NCI-H2196 (cell line): ENCODE measurements around the gene HSD17B8.
"Not testable (repeated sequence)": the region's sequence is repeated elsewhere in the genome, so short reads cannot be mapped to it uniquely, and the experiment has no call there.

Experiments
- DNase-seq: peaks from one replicate; lab custom pipeline; 2025; ENCODE audit not compliant: unreplicated experiment; lab: John Stamatoyannopoulos, UW

Gene HSD17B8

DNA sequence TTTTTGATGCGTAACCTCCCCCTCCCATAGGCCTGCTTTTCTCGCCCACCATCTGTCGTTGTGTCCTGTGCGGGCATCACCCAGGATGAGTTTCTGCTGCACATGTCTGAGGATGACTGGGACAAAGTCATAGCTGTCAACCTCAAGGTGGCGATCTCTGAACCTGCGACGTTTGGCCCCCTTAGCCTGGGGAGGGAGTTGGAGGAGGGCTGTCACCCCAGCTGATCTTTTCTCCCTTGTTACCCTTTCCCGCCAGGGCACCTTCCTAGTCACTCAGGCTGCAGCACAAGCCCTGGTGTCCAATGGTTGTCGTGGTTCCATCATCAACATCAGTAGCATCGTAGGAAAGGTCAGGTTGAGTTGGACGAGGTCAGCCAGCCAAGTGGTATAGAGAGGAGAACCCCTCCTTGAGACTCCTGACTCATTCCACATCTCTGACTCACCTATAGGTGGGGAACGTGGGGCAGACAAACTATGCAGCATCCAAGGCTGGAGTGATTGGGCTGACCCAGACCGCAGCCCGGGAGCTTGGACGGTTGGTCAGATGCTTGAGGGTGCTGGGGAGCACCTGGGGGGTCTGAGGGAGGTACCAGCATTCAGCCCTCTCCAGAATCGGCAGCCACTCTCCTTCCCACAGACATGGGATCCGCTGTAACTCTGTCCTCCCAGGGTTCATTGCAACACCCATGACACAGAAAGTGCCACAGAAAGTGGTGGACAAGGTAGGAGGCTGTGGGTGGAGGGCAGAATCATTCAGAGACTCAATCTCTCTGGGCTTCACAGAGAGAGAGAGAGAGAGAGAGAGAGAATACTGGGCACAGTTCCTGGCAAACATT lies 954 bp downstream of the HSD17B8 start:
- DNase-seq: peak; percentile 37

DNA sequence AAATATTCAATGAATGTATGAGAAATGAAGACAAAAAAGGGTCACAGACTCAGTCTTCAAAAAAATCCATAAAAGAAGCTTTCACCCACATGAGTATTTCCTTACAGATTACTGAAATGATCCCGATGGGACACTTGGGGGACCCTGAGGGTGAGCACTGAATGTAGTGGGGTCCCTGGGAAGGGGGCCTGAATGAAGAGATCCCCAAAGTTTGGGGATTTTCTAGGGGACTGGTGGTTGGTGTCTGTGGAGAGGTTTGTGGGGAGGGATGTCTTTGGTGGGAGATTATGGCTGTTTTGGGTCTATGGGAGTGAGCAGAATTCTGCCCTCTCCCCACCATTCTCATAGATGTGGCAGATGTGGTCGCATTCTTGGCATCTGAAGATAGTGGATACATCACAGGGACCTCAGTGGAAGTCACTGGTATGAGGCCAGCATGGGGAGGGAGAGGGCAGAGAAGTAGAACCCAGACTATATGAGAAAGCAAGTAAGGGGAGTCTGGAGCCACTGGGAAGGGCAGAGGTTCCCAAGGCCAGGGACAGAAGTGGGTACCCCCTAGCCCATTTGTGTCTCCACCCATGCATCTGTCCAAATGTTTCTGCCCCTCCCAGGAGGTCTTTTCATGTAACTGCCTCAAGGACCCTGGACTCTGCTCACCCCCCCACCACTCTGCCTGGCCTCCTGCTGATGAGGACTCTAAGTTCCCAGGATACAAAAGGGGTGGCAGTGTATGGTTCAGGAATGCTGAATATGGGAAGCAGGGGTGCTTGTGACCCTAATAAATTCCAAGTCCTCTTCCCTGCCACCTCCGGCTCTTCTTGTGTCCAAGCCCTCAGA lies 1.8 kb downstream of the HSD17B8 start:
- no peak for DNase-seq

- DNase-seq: no peak
These were observed 2.6 kb downstream of the HSD17B8 start for GRCh38 chr6:33206864-33207551.

DNA sequence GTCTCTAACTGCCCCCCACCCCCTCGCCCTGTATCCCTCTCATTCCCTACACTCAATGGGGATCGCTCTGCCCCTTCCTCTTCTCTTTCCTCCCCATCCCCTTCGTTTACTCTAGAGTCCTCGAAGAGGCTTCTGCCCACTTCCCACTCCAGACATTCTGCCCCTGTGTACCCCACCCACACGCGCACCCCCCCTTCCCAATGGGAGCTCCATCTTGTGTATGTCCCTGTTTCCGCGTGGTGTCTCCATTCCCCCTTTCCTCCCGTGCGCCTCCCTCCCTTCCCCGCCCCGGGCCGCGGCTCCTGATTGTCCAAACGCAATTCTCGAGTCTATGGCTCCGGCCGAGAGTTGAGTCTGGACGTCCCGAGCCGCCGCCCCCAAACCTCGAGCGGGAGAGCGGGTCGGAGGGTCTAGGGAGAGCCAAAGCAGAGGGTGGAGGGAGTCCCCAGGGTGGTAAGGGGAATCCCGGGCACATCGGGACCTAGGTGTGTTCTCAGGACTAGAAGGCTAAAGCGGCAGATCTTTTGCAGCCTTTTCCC lies 3.2 kb downstream of the HSD17B8 start:
- DNase-seq: no peak

GRCh38 chr6:33208091-33208967 lies 3.9 kb downstream of the HSD17B8 start, which contains the start of gene RING1:
Gene RING1, plus strand, starts transcription at chr6:33208500. Its CDS starts 323 bp downstream, at chr6:33208823.
- peak; percentile 86 for DNase-seq

GRCh38 chr6:33209856-33210255 lies 5.4 kb downstream of the HSD17B8 start:
- DNase-seq: no peak

DNA sequence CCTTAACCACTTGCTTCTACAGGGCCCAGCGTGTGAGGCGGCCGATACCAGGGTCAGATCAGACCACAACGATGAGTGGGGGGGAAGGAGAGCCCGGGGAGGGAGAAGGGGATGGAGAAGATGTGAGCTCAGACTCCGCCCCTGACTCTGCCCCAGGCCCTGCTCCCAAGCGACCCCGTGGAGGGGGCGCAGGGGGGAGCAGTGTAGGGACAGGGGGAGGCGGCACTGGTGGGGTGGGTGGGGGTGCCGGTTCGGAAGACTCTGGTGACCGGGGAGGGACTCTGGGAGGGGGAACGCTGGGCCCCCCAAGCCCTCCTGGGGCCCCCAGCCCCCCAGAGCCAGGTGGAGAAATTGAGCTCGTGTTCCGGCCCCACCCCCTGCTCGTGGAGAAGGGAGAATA lies 6.7 kb downstream of the HSD17B8 start:
- no peak for DNase-seq

DNA sequence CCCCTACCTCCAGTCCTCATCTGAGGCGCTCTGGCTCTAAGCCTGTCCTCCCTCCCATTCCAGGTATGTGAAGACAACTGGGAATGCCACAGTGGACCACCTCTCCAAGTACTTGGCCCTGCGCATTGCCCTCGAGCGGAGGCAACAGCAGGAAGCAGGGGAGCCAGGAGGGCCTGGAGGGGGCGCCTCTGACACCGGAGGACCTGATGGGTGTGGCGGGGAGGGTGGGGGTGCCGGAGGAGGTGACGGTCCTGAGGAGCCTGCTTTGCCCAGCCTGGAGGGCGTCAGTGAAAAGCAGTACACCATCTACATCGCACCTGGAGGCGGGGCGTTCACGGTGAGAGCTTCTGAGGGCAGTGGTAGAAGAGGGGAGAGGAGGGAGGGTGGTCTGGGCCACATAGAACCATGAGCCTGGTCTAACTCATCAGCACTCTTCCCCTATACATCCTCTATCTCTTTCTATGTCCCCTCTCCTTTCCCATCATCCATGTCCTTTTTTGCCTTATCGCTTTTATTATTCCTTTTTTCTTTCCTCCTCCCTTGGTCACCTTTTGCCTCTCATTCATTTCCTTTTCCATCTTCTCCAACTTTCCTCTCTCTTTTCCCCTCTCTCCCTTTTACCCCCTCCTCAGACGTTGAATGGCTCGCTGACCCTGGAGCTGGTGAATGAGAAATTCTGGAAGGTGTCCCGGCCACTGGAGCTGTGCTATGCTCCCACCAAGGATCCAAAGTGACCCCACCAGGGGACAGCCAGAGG lies 7.4 kb downstream of the HSD17B8 start:
- no peak for DNase-seq

DNA sequence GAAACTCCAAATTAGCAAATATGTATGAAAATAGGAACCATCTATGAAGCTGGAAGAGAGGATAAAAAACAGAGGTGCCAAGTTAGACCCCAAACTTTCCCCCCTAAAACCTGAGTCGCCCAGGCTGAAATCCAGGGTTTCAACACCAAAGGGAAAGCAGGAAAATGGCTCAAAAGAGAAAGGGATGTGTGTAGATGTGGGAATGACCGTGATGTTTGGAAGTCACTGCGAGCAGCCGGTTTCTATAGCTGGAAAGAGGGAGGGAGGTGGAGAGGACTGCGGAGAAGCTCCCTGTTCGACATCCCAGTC lies 8.4 kb downstream of the HSD17B8 start:
- no peak for DNase-seq

GRCh38 chr6:33213166-33213988 lies 8.9 kb downstream of the HSD17B8 start:
- no peak for DNase-seq

DNA sequence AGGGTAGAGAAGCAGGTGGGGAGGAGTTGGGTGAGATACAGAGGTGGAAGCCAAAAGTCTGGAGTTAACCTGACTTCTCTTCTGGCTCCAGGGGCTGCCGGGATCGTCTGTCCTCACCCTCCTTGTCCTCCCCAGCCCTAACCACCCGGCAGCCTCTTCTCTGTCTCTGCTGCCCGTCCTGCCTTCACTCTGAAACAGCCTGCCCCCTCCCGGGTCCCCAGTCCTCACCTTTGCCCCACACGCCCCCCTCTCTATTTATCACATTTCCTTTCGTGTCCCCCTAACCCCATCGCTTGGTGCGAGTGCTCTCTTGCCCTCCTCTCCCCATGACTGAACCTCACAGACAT lies 9.5 kb downstream of the HSD17B8 start:
- DNase-seq: no peak

- no peak for DNase-seq
These were observed 11.0 kb downstream of the HSD17B8 start for GRCh38 chr6:33215271-33216116.

GRCh38 chr6:33216117-33216649 lies 11.7 kb downstream of the HSD17B8 start:
- no peak for DNase-seq

DNA sequence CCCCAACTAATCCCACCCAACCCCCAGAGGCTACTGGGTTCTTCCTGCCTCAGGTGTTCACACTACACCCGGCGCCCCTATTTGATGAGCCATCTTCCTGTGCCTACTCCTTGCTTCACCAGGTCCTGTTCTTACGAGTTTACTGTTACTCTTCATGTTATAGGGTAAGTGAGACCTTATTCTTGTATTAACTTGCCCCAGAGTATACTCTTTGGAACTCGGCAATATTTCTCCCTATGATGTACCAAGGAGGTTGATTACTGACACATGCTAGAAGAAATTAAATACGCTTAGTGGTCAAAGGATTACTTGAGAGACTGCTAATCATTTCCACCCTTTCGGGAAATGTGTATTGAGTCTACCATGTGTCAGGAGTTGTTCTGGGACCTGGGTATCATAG lies 12.8 kb downstream of the HSD17B8 start:
- no peak for DNase-seq

GRCh38 chr6:33217681-33218080 lies 13.2 kb downstream of the HSD17B8 start:
- DNase-seq: no peak

GRCh38 chr6:33226503-33227120 lies 22.2 kb downstream of the HSD17B8 start:
- not testable (repeated sequence) for DNase-seq

DNA sequence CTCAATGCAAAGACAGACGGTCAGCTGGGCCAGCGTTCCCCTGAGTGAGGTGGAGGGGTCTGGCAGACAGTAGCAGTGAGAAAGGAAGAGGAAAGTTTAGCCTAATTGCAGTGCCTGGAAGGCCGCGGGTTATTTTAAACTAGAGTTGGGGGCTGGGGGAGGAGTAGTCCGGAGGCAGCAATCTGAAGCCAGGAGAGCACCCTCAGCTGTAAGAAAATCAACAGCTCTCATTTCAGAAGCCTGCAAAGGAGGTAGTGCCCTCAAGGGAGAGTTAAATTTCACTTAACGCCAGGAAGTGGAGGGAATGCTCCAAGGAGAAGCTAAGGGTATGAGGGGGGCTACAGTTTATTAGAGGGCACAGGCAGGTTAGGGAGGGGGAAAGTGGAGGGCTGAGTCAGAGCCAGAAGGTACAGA lies 30.8 kb downstream of the HSD17B8 start:
- DNase-seq: no peak
